Activated CD4-positive, alpha-beta T cell treated with anti-CD3 and anti-CD28 coated beads, Interleukin-2, amount 10 ng/mL, durations not matched to agents 7 days and 5 days (primary cell): Measurements from ENCODE around the gene ARHGAP22. TPM values are rescaled to one million over a fixed set of nuclear protein-coding genes. Genes with fewer than 3 reads are reported as not detected.

Experiments
- CTCF ChIA-PET: fragments of 350-600 bp; sonication (Branson Sonifier 250); formaldehyde crosslinking; loops from one replicate; lab custom pipeline; 2021; ENCODE audit warnings: antibody characterized with exemption; lab: Charles Lee
- POLR2A ChIA-PET: fragments of 350-600 bp; sonication (Branson Sonifier 250); formaldehyde crosslinking; loops from one replicate; lab custom pipeline; 2021; ENCODE audit warnings: antibody characterized with exemption; lab: Charles Lee
- DNase-seq: peaks from one replicate; pipeline ENCODE4 v3.0.0-alpha.2; 2020
- H3K27ac Mint-ChIP-seq: one replicate; pipeline ENCODE4 v1.8.0; 2021; ENCODE audit warnings: mild to moderate bottlenecking, moderate library complexity, mixed read lengths
- H3K27me3 Mint-ChIP-seq: one replicate; pipeline ENCODE4 v1.8.0; 2021; ENCODE audit warnings: mixed read lengths
- H3K36me3 Mint-ChIP-seq: one replicate; pipeline ENCODE4 v1.8.0; 2021; ENCODE audit warnings: low read depth, mixed read lengths
- H3K4me1 Mint-ChIP-seq: one replicate; pipeline ENCODE4 v1.8.0; 2021; ENCODE audit warnings: mixed read lengths
- H3K4me3 Mint-ChIP-seq: one replicate; pipeline ENCODE4 v1.8.0; 2021; ENCODE audit warnings: mild to moderate bottlenecking, moderate library complexity, mixed read lengths
- H3K9me3 Mint-ChIP-seq: one replicate; pipeline ENCODE4 v1.8.0; 2021; ENCODE audit warnings: mixed read lengths
- total RNA-seq, 2 experiments: library from RNA; stranded (reverse); gene quantifications; one replicate each; pipeline ENCODE4 v1.2.3, GENCODE V29; 2021

ARHGAP22 gene
- total RNA-seq, 2 experiments from 2014 or later: not detected

GRCh38 chr10:48609441-48609840 is 4.6 kb upstream of the ARHGAP22 start:
- H3K36me3 Mint-ChIP-seq: no peaks in the 10 kb centered on the region
- peaks cover 27% of the 10 kb centered on the region for H3K27me3 Mint-ChIP-seq
- CTCF ChIA-PET: interaction anchor here (1.3 to 4.6 kb wide), 2 partner anchors 11 to 47 kb away, joined by 3 to 33 read pairs; no protein-coding TSS in a partner anchor

GRCh38 chr10:48608976-48609375 is 4.1 kb upstream of the ARHGAP22 start:
- no peak overlapping the region for H3K27ac Mint-ChIP-seq
- H3K27me3 Mint-ChIP-seq: peaks cover 31% of the 10 kb centered on the region
- no peaks in the 10 kb centered on the region for H3K9me3 Mint-ChIP-seq
- no peaks in the 10 kb centered on the region for H3K36me3 Mint-ChIP-seq
- POLR2A ChIA-PET: no interaction called here
- H3K4me1 Mint-ChIP-seq: peaks cover 2% of the 10 kb centered on the region
- CTCF ChIA-PET: interaction anchor here (1.3 to 4.6 kb wide), 2 partner anchors 11 to 48 kb away, joined by 3 to 33 read pairs; no protein-coding TSS in a partner anchor
- H3K4me3 Mint-ChIP-seq: no peak overlapping the region
- DNase-seq: no peak

More at GRCh38 chr10:48609441-48609840, 4.6 kb upstream of the ARHGAP22 start:
- Mint-ChIP-seq H3K4me1 (peaks cover 2% of the 10 kb centered on the region), H3K27ac (no peak overlapping the region), H3K4me3 (no peak overlapping the region), H3K9me3 (no peaks in the 10 kb centered on the region)
- DNase-seq: no peak
- POLR2A ChIA-PET: no interaction called here

- ChIA-PET POLR2A (interaction anchor here (0.6 kb wide), 1 partner anchor 48 kb away, joined by 3 read pairs; no protein-coding TSS in a partner anchor), CTCF (interaction anchor here (0.8 to 4.6 kb wide), 5 partner anchors 10 to 49 kb away, joined by 3 to 33 read pairs (median 3); no protein-coding TSS in a partner anchor)
- Mint-ChIP-seq H3K9me3 (no peaks in the 10 kb centered on the region), H3K4me1 (peaks cover 2% of the 10 kb centered on the region), H3K27me3 (peaks cover 38% of the 10 kb centered on the region), H3K27ac (no peak overlapping the region), H3K36me3 (no peaks in the 10 kb centered on the region), H3K4me3 (no peak overlapping the region)
- DNase-seq: peak; percentile 38
Measured at GRCh38 chr10:48608279-48608681, 3.4 kb upstream of the ARHGAP22 start.

GRCh38 chr10:48607356-48608278 is 2.7 kb upstream of the ARHGAP22 start:
- peaks cover 2% of the 10 kb centered on the region for H3K4me1 Mint-ChIP-seq
- peaks cover 40% of the 10 kb centered on the region for H3K27me3 Mint-ChIP-seq
- H3K4me3 Mint-ChIP-seq: no peak overlapping the region
- DNase-seq: no peak
- ChIA-PET CTCF (interaction anchor here (0.8 to 4.6 kb wide), 5 partner anchors 11 to 49 kb away, joined by 3 to 33 read pairs (median 3); no protein-coding TSS in a partner anchor), POLR2A (interaction anchor here (0.6 kb wide), 1 partner anchor 49 kb away, joined by 3 read pairs; no protein-coding TSS in a partner anchor)
- no peak overlapping the region for H3K27ac Mint-ChIP-seq
- no peaks in the 10 kb centered on the region for H3K36me3 Mint-ChIP-seq
- H3K9me3 Mint-ChIP-seq: no peaks in the 10 kb centered on the region

GRCh38 chr10:48606530-48607355 is 1.9 kb upstream of the ARHGAP22 start:
- ChIA-PET POLR2A (no interaction called here), CTCF (interaction anchor here (0.8 to 4.6 kb wide), 5 partner anchors 8 to 50 kb away, joined by 3 to 33 read pairs (median 3); no protein-coding TSS in a partner anchor)
- no peaks in the 10 kb centered on the region for H3K9me3 Mint-ChIP-seq

GRCh38 chr10:48605786-48606529 is 1.1 kb upstream of the ARHGAP22 start:
- ChIA-PET POLR2A (no interaction called here), CTCF (interaction anchor here (0.6 to 4.6 kb wide), 4 partner anchors 9 to 285 kb away, joined by 3 to 33 read pairs (median 8); no protein-coding TSS in a partner anchor)
- Mint-ChIP-seq H3K36me3 (no peaks in the 10 kb centered on the region), H3K27me3 (peaks cover 37% of the 10 kb centered on the region), H3K27ac (no peak overlapping the region), H3K9me3 (no peaks in the 10 kb centered on the region), H3K4me3 (no peak overlapping the region), H3K4me1 (peaks cover 2% of the 10 kb centered on the region)
- no peak for DNase-seq

More at GRCh38 chr10:48606530-48607355, 1.9 kb upstream of the ARHGAP22 start:
- peaks cover 37% of the 10 kb centered on the region for H3K27me3 Mint-ChIP-seq
- H3K4me3 Mint-ChIP-seq: no peak overlapping the region
- H3K27ac Mint-ChIP-seq: no peak overlapping the region
- H3K36me3 Mint-ChIP-seq: no peaks in the 10 kb centered on the region
- H3K4me1 Mint-ChIP-seq: peaks cover 2% of the 10 kb centered on the region
- DNase-seq: no peak

- Mint-ChIP-seq H3K36me3 (no peaks in the 10 kb centered on the region), H3K4me1 (peaks cover 2% of the 10 kb centered on the region), H3K9me3 (no peaks in the 10 kb centered on the region), H3K27me3 (peaks cover 36% of the 10 kb centered on the region), H3K4me3 (no peak overlapping the region), H3K27ac (no peak overlapping the region)
- ChIA-PET POLR2A (no interaction called here), CTCF (interaction anchor here (4.6 kb wide), 1 partner anchor 53 kb away, joined by 33 read pairs; no protein-coding TSS in a partner anchor)
- DNase-seq: no peak
Measured at GRCh38 chr10:48604039-48604990, 558 bp downstream of the ARHGAP22 start.

- H3K27ac Mint-ChIP-seq: no peak overlapping the region
- H3K4me3 Mint-ChIP-seq: no peak overlapping the region
- no peak for DNase-seq
- peaks cover 2% of the 10 kb centered on the region for H3K4me1 Mint-ChIP-seq
- ChIA-PET POLR2A (no interaction called here), CTCF (no interaction called here)
- H3K36me3 Mint-ChIP-seq: no peaks in the 10 kb centered on the region
- H3K27me3 Mint-ChIP-seq: peaks cover 36% of the 10 kb centered on the region
- H3K9me3 Mint-ChIP-seq: no peaks in the 10 kb centered on the region
Measured at GRCh38 chr10:48603421-48604038, 1.3 kb downstream of the ARHGAP22 start.

GRCh38 chr10:48602401-48603135 is 2.3 kb downstream of the ARHGAP22 start:
- no peaks in the 10 kb centered on the region for H3K9me3 Mint-ChIP-seq
- H3K27me3 Mint-ChIP-seq: peaks cover 36% of the 10 kb centered on the region
- no peak overlapping the region for H3K4me3 Mint-ChIP-seq
- H3K36me3 Mint-ChIP-seq: no peaks in the 10 kb centered on the region
- POLR2A ChIA-PET: no interaction called here
- peaks cover 2% of the 10 kb centered on the region for H3K4me1 Mint-ChIP-seq
- no peak for DNase-seq
- H3K27ac Mint-ChIP-seq: no peak overlapping the region
- CTCF ChIA-PET: no interaction called here

GRCh38 chr10:48601789-48602188 is 3.1 kb downstream of the ARHGAP22 start:
- H3K27ac Mint-ChIP-seq: no peak overlapping the region
- peaks cover 36% of the 10 kb centered on the region for H3K27me3 Mint-ChIP-seq
- DNase-seq: no peak
- no peaks in the 10 kb centered on the region for H3K36me3 Mint-ChIP-seq
- ChIA-PET POLR2A (no interaction called here), CTCF (no interaction called here)
- H3K9me3 Mint-ChIP-seq: no peaks in the 10 kb centered on the region
- peaks cover 2% of the 10 kb centered on the region for H3K4me1 Mint-ChIP-seq
- no peak overlapping the region for H3K4me3 Mint-ChIP-seq
